Activated CD4-positive, alpha-beta memory T cell treated with anti-CD3 and anti-CD28 coated beads, Interleukin-2, amount 10 ng/mL, durations not matched to agents 7 days and 5 days (primary cell): ENCODE measurements around the gene CREG2. TPM values are rescaled to one million over a fixed set of nuclear protein-coding genes. Genes with fewer than 3 reads are reported as not detected.

Source experiments
- CTCF ChIA-PET: fragments of 350-600 bp; sonication (Branson Sonifier 250); formaldehyde crosslinking; loops from one replicate; lab custom pipeline; 2021; ENCODE audit warnings: antibody characterized with exemption, inconsistent platforms; lab: Charles Lee
- POLR2A ChIA-PET: fragments of 350-600 bp; sonication (Branson Sonifier 250); formaldehyde crosslinking; loops from one replicate; lab custom pipeline; 2021; ENCODE audit warnings: antibody characterized with exemption; lab: Charles Lee
- DNase-seq: peaks from one replicate; pipeline ENCODE4 v3.0.0-alpha.2; 2020
- H3K27ac Mint-ChIP-seq: one replicate; pipeline ENCODE4 v1.8.0; 2021; ENCODE audit warnings: mild to moderate bottlenecking, mixed read lengths
- H3K27me3 Mint-ChIP-seq: one replicate; pipeline ENCODE4 v1.8.0; 2021; ENCODE audit warnings: mixed read lengths
- H3K36me3 Mint-ChIP-seq: one replicate; pipeline ENCODE4 v1.8.0; 2021; ENCODE audit warnings: low read depth, mixed read lengths
- H3K4me1 Mint-ChIP-seq: one replicate; pipeline ENCODE4 v1.8.0; 2021; ENCODE audit warnings: mixed read lengths
- H3K4me3 Mint-ChIP-seq: one replicate; pipeline ENCODE4 v1.8.0; 2021; ENCODE audit warnings: mild to moderate bottlenecking, mixed read lengths
- H3K9me3 Mint-ChIP-seq: one replicate; pipeline ENCODE4 v1.8.0; 2021; ENCODE audit warnings: mixed read lengths
- total RNA-seq, 2 experiments: library from RNA; stranded (reverse); gene quantifications; one replicate each; pipeline ENCODE4 v1.2.3, GENCODE V29; 2021

Gene CREG2
- total RNA-seq, 2 experiments from 2014 or later: 0.65 to 0.98 TPM

DNA sequence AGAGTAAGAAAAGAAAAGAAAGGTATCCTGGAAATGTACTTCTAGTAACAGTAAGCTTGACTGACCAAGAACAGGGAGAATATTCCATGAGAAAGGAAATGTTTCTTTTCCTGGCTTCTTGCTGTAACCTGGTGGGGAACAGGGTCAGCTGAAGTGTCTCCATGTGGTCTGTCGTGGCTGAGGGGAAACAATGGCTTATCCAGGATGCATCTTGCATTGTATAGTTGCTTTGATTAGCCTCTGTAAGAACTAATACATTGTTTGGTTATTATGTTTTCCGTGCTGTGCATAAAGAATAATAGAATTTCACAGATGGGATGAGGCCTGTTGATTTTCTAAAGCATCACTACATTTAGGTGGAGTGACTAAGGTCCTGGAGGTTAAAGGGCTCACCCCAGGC lies 4.9 kb downstream of the CREG2 start:
- Mint-ChIP-seq H3K36me3 (no peaks in the 10 kb centered on the region), H3K4me3 (no peak overlapping the region), H3K4me1 (peaks cover 7% of the 10 kb centered on the region), H3K27me3 (peaks cover 44% of the 10 kb centered on the region), H3K9me3 (no peaks in the 10 kb centered on the region), H3K27ac (no peak overlapping the region)
- ChIA-PET POLR2A (no interaction called here), CTCF (interaction anchor here (0.7 to 2.6 kb wide), 3 partner anchors 33 to 108 kb away, joined by 3 to 16 read pairs (median 9); no protein-coding TSS in a partner anchor)
- DNase-seq: no peak

DNA sequence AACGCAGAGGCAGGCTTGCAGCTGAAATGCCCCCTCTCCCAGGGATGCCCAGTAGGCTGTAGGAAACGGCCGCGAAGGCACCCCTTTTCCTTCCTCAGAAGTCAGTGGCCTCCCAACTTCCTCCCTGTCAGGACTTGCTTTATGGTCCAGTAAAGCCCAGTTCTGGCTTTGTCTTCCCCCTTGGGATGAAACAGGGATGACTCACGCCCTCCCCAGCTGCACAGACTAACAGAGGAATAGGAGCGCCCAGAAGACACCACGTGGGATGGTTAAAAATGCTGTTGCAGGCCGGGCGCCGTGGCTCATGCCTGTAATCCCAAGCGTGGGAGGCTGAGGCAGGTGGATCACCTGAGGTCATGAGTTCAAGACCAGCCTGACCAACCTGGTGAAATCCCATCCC lies 6.9 kb downstream of the CREG2 start:
- no peak for DNase-seq
- H3K4me1 Mint-ChIP-seq: no peaks in the 10 kb centered on the region
- H3K36me3 Mint-ChIP-seq: no peaks in the 10 kb centered on the region
- ChIA-PET CTCF (interaction anchor here (1.8 to 2.6 kb wide), 3 partner anchors 7 to 38 kb away, joined by 5 to 16 read pairs (median 9); no protein-coding TSS in a partner anchor), POLR2A (no interaction called here)
- H3K27ac Mint-ChIP-seq: no peak overlapping the region
- H3K4me3 Mint-ChIP-seq: no peak overlapping the region
- no peaks in the 10 kb centered on the region for H3K9me3 Mint-ChIP-seq
- peaks cover 28% of the 10 kb centered on the region for H3K27me3 Mint-ChIP-seq

DNA sequence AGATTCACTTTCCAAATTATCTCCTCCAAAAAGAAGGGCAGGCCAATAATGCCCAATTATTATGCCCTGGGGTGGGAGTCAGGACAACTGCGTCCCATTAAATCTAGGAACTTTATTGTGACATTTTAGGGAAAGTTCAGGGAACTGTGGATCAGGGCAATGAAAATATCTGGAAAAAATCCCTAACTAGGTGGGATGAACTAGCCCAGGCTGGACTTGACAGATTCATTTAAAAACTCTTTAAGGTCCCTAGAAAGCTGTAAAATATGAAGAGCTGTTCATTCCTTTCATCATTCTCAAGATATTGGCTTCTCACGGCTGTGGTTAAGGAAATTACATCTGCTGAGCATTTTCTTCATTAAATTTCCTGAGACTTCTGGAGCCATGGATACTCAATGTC lies 8.2 kb downstream of the CREG2 start:
- Mint-ChIP-seq H3K27me3 (peaks cover 18% of the 10 kb centered on the region), H3K4me1 (peaks cover 5% of the 10 kb centered on the region), H3K9me3 (no peaks in the 10 kb centered on the region), H3K36me3 (no peaks in the 10 kb centered on the region), H3K4me3 (no peak overlapping the region), H3K27ac (no peak overlapping the region)
- ChIA-PET CTCF (interaction anchor here (1.3 to 1.8 kb wide), 2 partner anchors 9 to 29 kb away, joined by 4 to 5 read pairs; no protein-coding TSS in a partner anchor), POLR2A (no interaction called here)
- no peak for DNase-seq

DNA sequence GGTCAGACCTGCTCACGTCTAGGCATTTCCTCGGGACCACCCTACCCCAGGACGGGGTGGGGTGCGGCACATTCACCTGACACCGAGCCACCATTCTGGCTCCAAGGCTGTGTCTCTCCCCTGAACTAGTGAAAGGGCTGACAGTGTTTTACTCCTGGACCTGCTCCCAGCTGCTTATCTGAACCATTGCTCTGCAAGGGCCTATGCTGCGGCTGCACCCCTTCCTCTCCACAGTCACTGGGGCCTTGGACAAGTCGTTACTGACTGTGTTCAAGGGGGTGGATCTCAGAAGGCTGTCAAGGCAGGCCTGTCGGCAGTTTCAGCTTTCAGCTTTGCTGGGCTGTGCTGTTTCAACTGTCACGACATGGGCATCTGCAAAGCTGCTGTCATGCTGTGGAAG lies 11.7 kb downstream of the CREG2 start:
- H3K27ac Mint-ChIP-seq: no peak overlapping the region
- DNase-seq: no peak
- peaks cover 10% of the 10 kb centered on the region for H3K9me3 Mint-ChIP-seq
- ChIA-PET POLR2A (interaction anchor here (1.3 kb wide), 1 partner anchor 14 kb away, joined by 4 read pairs; no protein-coding TSS in a partner anchor), CTCF (interaction anchor here (1.1 to 1.6 kb wide), 3 partner anchors 11 to 26 kb away, joined by 3 to 9 read pairs (median 5); partner anchors contain the start of gene CREG2)
- H3K4me1 Mint-ChIP-seq: peaks cover 5% of the 10 kb centered on the region
- peaks cover 7% of the 10 kb centered on the region for H3K27me3 Mint-ChIP-seq
- no peaks in the 10 kb centered on the region for H3K36me3 Mint-ChIP-seq
- H3K4me3 Mint-ChIP-seq: no peak overlapping the region

DNA sequence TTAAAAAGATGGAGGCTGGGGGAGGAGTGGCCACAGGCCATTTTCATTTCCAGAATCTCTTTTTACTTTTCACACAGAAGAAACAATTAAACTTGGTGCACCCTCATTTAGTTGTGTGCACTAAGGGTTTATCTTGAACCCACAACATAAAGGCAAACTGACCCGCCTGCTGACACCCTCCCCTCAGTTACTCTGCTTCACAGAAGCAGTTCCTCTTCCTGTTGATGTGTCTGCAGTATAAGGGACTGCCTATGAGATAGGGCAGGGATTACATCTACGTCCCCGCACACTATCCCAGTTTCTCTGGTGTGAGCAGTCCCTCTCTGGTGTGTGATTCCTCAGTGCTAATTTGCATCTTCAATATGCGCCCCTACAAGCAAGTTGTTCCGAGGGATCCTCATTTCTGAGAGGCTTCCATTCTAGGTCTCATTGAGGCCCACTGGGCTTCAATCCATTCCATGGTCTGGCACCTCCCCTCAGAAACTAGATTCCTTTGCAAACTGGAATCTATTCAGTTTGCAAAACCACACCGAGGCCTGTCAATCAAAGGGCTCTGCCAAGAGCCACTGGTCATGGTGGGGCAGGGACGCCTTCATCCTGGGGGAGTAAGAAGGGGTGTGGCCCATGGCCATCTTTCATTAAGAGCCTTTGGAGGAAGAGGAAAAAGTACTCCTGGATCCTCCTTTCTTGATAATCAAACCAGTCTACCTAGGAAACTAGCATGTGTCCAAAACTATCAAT lies 12.3 kb downstream of the CREG2 start:
- Mint-ChIP-seq H3K36me3 (no peaks in the 10 kb centered on the region), H3K4me3 (no peak overlapping the region)
- CTCF ChIA-PET: interaction anchor here (1.2 to 2.0 kb wide), 3 partner anchors 13 to 72 kb away, joined by 4 to 11 read pairs (median 5); no protein-coding TSS in a partner anchor

DNA sequence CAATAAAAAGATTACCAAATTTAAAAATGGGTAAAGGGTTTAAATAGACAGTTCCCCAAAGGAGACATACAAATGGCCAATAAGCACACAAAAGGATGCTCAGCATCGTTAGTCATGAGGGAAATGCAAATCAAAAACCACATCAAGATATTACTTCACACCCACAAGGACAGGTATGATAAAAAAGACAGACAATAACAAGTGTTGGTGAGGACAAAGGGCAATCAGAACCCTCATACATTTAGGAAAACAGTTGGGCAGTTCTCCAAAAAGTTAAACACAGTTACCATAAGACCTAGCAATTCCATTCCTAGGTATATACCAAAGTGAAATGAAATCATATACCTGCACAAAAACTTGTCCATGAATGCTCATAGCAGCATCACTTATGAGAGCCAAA lies 14.5 kb downstream of the CREG2 start:
- Mint-ChIP-seq H3K9me3 (peaks cover 10% of the 10 kb centered on the region), H3K27me3 (peaks cover 3% of the 10 kb centered on the region), H3K36me3 (no peaks in the 10 kb centered on the region), H3K27ac (no peak overlapping the region), H3K4me3 (no peak overlapping the region), H3K4me1 (peaks cover 5% of the 10 kb centered on the region)
- ChIA-PET CTCF (interaction anchor here (1.2 to 2.0 kb wide), 4 partner anchors 11 to 69 kb away, joined by 4 to 11 read pairs (median 7); partner anchors contain the start of gene CREG2), POLR2A (no interaction called here)
- no peak for DNase-seq

More for the DNA sequence above, 12.3 kb downstream of the CREG2 start:
- H3K4me1 Mint-ChIP-seq: peaks cover 5% of the 10 kb centered on the region
- H3K9me3 Mint-ChIP-seq: peaks cover 10% of the 10 kb centered on the region
- H3K27me3 Mint-ChIP-seq: peaks cover 7% of the 10 kb centered on the region
- H3K27ac Mint-ChIP-seq: no peak overlapping the region
- no peak for DNase-seq
- POLR2A ChIA-PET: no interaction called here

DNA sequence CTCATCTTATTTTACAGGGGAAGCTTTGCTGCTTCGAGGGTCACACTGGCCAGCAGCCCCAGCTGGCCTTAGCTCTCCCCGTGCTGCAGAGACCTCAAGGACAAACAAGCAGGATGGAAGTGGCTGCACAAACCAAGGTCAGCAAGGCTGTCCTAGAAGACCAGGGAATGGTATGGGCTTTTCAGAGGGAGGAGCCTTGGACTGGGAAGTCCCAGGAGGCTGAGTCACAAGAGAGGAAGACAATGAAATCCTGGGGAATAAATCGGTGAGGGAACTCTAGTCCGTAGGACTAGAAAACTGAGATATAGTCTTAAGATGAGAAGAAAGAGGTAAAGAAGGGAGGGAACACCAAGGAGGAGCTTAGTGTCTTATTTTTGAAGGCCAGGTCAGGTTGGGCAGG lies 15.7 kb downstream of the CREG2 start:
- H3K27me3 Mint-ChIP-seq: peaks cover 3% of the 10 kb centered on the region
- H3K4me3 Mint-ChIP-seq: no peak overlapping the region
- DNase-seq: no peak
- peaks cover 10% of the 10 kb centered on the region for H3K9me3 Mint-ChIP-seq
- no peaks in the 10 kb centered on the region for H3K36me3 Mint-ChIP-seq
- no peak overlapping the region for H3K27ac Mint-ChIP-seq
- ChIA-PET POLR2A (interaction anchor here (1.8 kb wide), 1 partner anchor 10 kb away, joined by 8 read pairs; no protein-coding TSS in a partner anchor), CTCF (interaction anchor here (0.7 to 1.7 kb wide), 4 partner anchors 15 to 171 kb away, joined by 3 to 10 read pairs (median 4); partner anchors contain the start of gene CREG2)
- peaks cover 5% of the 10 kb centered on the region for H3K4me1 Mint-ChIP-seq

DNA sequence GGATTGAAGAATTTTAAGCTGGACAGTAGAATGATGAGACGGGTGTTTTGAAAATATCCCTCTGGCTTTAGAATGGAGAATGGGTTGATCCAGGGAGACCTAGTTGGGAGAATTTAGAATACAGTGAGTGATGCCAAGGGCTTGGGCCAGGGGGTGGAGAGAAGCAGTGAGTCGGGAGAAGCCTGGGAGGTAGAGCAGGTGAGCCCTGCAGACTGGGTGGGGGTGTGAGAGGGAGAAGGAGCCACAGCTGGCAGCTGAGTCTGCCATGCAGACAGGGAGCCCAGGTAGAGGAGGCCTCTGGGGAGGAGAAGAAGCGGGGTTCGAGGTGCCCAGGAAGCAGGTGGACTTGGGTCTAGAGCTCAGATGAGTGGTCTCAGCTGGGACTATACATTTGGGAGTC lies 18.2 kb downstream of the CREG2 start:
- H3K4me3 Mint-ChIP-seq: no peak overlapping the region
- no peak for DNase-seq
- peaks cover 8% of the 10 kb centered on the region for H3K27me3 Mint-ChIP-seq
- ChIA-PET CTCF (interaction anchor here (1.2 kb wide), 1 partner anchor 18 kb away, joined by 3 read pairs; no protein-coding TSS in a partner anchor), POLR2A (no interaction called here)
- H3K9me3 Mint-ChIP-seq: peaks cover 10% of the 10 kb centered on the region
- peaks cover 2% of the 10 kb centered on the region for H3K4me1 Mint-ChIP-seq
- peaks cover 4% of the 10 kb centered on the region for H3K36me3 Mint-ChIP-seq
- no peak overlapping the region for H3K27ac Mint-ChIP-seq

DNA sequence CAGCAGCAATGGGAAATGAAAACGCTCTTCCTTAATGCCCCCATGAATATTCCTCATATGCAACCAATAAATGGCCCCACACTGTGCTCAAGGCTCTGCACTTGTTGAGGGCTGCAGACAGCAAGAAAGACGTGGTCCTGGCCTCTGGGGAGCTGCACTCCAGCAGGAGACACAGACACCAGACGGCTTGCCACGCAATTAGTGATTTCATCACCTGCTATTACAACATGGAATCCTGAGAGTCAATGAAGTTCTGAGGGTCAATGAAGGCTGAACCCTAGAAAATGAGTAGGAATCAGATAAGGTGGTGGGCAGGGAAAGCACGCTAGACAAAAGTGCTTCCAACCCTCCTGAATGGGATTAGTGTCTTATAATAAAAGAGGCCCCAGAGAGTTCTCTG lies 18.9 kb downstream of the CREG2 start:
- CTCF ChIA-PET: no interaction called here
- Mint-ChIP-seq H3K36me3 (peaks cover 4% of the 10 kb centered on the region), H3K4me1 (peaks cover 2% of the 10 kb centered on the region), H3K27me3 (peaks cover 8% of the 10 kb centered on the region), H3K4me3 (no peak overlapping the region), H3K27ac (no peak overlapping the region), H3K9me3 (peaks cover 10% of the 10 kb centered on the region)
- POLR2A ChIA-PET: no interaction called here
- no peak for DNase-seq

DNA sequence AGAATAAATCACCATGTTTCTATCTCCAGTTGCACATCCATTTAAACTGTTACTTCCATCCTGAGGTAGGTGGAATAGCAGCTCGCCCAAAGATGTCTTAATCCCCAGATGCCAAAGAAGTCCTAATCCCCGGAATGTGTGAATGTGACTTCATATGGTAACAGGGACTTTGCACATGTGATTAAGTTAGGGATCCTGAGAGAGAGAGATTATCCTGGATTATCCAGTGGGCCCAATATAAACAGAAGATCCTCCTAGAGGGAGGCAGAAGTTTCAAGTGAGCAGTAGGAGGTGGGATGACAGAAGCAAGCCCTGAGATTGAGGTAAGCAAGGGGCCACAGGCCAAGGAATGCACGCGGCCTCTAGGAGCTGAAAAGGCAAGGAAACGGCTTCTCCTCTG lies 19.8 kb downstream of the CREG2 start:
- H3K27me3 Mint-ChIP-seq: peaks cover 8% of the 10 kb centered on the region
- peaks cover 4% of the 10 kb centered on the region for H3K36me3 Mint-ChIP-seq
- ChIA-PET CTCF (no interaction called here), POLR2A (no interaction called here)
- no peak for DNase-seq
- peaks cover 5% of the 10 kb centered on the region for H3K9me3 Mint-ChIP-seq
- H3K27ac Mint-ChIP-seq: no peak overlapping the region
- peaks cover 8% of the 10 kb centered on the region for H3K4me1 Mint-ChIP-seq
- no peak overlapping the region for H3K4me3 Mint-ChIP-seq

DNA sequence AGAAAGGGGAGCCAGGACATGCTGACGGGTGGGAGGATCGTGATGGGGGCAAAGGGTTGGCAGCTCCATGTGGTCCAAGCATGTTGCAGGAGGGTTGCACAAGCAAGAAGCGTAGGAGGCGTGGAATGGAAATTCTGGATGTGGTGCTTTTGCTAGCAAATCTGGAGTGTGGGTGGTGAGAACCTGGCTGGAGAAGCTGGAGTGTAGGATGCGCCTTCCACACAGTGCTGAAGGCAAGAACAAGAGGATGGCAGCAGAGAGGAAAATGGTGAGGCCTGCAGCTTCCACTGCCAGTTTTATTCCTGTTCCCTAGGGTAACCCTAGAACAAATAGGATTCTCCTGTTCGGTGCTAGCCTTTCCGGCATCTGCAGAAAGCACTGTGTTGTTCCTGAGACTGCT lies 22.4 kb downstream of the CREG2 start:
- Mint-ChIP-seq H3K27me3 (peaks cover 5% of the 10 kb centered on the region), H3K36me3 (peaks cover 4% of the 10 kb centered on the region), H3K27ac (no peak overlapping the region), H3K4me3 (no peak overlapping the region), H3K9me3 (no peaks in the 10 kb centered on the region), H3K4me1 (peaks cover 34% of the 10 kb centered on the region)
- CTCF ChIA-PET: interaction anchor here (0.8 to 4.2 kb wide), 3 partner anchors 15 to 22 kb away, joined by 4 to 60 read pairs (median 4); partner anchors contain the start of gene CREG2
- no peak for DNase-seq
- POLR2A ChIA-PET: no interaction called here

DNA sequence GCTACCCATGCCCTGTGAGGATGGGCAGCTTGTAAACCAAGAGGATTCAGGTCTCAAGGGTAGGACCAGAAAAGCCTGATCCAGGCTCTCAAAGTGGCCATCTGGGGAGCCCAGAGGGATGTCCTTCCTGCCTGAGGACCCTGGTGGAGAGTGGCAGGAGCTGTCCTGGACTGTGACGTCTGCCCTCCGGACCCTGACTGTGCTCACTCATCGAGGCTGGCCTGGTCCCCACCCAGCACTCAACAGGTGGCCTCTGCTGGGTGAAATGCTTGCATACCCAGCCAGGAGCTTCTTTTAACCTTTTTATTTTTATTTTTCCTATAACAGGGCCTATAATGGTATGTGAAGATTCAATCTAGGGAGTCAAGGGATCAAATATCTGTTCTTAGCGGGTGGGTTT lies 24.5 kb downstream of the CREG2 start:
- DNase-seq: no peak
- ChIA-PET CTCF (interaction anchor here (0.5 to 6.1 kb wide), 17 partner anchors 10 to 471 kb away, joined by 3 to 95 read pairs (median 5); partner anchors contain the start of genes CREG2, RFX8 and RNF149), POLR2A (interaction anchor here (0.9 to 3.7 kb wide), 11 partner anchors 13 to 112 kb away, joined by 3 to 34 read pairs (median 13); partner anchors contain the start of genes CNOT11, CREG2, RFX8 and RNF149)
- H3K27ac Mint-ChIP-seq: peak overlapping the region; percentile 87
- peaks cover 5% of the 10 kb centered on the region for H3K27me3 Mint-ChIP-seq
- peaks cover 4% of the 10 kb centered on the region for H3K36me3 Mint-ChIP-seq
- H3K9me3 Mint-ChIP-seq: no peaks in the 10 kb centered on the region
- peaks cover 39% of the 10 kb centered on the region for H3K4me1 Mint-ChIP-seq
- H3K4me3 Mint-ChIP-seq: no peak overlapping the region

DNA sequence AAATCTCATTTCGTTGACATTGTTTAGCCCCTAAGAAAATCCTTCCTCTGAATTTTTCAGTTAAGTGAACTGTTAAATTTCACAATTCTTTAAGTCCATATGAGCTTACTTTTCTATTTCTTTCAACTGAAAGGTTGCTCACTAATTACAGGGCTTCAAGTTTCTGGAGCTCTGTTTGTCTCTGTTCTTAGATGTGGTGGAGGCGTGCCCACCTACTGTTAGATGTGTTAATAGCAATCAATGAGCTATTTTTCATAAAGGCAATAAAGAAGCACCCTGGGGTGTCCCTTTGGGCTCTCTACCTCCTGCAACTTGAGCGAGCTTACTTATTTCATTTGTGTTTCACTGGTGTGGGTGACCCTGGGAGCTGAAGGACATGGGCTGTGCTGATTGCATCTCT lies 25.0 kb downstream of the CREG2 start:
- ChIA-PET CTCF (interaction anchor here (0.6 to 6.1 kb wide), 21 partner anchors 10 to 469 kb away, joined by 3 to 95 read pairs (median 4); partner anchors contain the start of genes CREG2, MAP4K4, RFX8 and RNF149), POLR2A (interaction anchor here (0.9 to 3.7 kb wide), 15 partner anchors 9 to 112 kb away, joined by 3 to 34 read pairs (median 8); partner anchors contain the start of genes CNOT11, CREG2, RFX8 and RNF149)
- Mint-ChIP-seq H3K4me1 (peaks cover 42% of the 10 kb centered on the region), H3K36me3 (peaks cover 4% of the 10 kb centered on the region), H3K9me3 (no peaks in the 10 kb centered on the region), H3K27ac (peak overlapping the region; percentile 87), H3K27me3 (peaks cover 5% of the 10 kb centered on the region), H3K4me3 (no peak overlapping the region)
- no peak for DNase-seq
